Pons (tissue), 1 donor: ENCODE data around the gene DNMT1.
"Not testable (repeated sequence)": the region's sequence is repeated elsewhere in the genome, so short reads cannot be mapped to it uniquely, and the experiment has no call there.

Source experiments
- DNase-seq: peaks from one replicate; pipeline ENCODE4 v3.0.0-alpha.2; 2016; ENCODE audit warnings: low spot score

DNMT1 gene

DNA sequence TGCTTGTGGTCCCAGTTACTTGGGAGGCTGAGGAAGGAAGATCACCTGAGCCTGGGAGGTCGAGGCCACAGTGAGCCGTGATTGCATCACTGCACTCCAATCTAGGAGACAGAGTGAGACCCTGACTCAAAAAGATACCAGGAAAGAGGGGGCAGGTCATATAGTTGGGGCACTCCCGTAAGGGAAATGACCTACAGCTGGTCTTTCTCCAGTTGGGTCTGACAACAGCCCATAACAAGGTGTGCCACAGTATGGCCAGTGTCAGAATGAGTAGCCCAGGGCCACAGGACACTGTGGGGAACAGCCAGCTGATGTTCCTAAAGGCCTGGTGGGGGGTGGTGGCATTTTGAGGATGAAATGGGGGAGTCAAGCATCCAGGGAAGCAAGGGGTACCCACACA lies 10.8 kb downstream of the DNMT1 start:
- DNase-seq = no peak

DNA sequence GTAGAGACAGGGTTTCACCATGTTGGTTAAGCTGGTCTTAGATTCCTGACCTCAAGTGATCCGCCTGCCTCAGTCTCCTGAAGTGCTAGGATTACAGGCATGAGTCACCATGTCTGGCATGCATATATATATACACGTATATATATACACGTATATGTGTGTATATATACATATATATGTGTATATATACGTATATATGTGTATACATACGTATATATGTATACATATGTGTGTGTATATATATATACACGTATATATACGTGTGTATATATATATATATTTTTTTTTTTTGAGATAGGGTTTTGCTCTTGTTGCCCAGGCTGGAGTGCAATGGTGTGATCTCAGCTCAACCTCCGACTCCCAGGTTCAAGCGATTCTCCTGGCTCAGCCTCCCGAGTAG lies 11.9 kb downstream of the DNMT1 start:
- no peak for DNase-seq

DNA sequence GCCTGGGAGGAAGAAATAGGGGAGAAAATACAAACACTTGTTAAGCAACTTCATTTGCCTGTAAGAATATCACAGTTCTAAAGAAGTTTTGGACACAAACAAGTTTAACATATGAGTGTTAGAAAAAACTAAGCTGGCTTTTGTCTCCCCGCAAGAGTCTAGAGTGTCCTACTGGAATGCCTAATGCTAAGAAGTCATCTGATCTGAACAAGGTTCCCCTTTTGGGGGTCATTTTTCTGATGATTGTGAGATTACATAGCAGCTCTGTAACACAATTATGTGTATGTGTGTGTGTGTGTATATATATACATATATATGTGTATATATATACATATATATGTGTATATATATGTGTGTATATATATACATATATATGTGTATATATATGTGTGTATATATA lies 12.7 kb downstream of the DNMT1 start:
- DNase-seq = no peak

DNA sequence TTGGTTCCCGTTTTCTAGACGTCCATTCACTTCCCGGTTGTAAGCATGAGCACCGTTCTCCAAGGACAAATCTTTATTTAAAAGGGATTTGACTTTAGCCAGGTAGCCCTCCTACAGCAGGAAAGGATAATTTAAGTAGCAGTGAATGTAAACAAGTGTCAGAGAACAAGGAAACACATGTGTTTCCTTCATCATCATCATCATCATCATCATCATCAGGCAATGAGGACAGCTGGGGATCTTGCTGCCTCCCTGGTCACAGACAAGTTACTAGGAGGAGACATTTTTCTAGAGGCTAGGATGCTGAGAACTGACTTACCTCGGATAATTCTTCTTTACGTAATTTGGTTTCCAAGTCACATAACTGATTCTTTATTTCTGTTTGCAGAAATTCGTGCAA lies 14.3 kb downstream of the DNMT1 start:
- DNase-seq = no peak

DNA sequence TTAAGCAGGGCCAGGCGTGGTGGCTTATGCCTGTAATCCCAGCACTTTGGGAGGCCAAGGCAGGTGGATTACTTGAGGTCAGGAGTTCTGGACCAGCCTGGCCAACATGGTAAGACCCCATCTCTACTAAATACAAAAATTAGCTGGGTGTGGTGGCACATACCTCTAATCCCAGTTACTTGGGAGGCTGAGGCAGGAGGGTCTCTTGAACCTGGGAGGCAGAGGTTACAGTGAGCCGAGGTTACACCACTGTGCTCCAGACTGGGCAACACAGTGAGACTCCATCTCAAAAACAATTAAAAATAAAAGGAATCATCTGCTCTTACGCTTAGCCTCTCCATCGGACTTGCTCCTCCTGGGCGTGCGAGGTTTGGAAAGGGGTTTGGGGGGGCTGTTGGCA lies 14.7 kb downstream of the DNMT1 start:
- not testable (repeated sequence) for DNase-seq

DNA sequence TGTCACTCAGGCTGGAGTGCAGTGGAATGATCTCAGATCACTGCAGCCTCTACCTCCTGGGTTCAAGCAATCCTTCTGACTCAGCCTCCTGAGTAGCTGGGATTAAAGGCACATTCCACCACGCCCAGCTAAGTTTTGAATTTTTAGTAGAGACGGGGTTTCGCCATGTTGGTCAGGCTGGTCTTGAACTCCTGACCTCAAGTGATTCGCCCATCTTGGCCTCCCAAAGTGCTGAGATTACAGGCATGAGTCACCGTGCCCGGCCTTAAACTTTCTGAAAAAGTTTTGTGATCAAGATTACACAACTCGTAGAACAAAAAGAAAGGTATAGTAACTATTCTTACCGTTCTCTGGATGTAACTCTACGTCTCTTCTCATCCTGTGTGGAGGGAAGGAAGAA lies 21.2 kb downstream of the DNMT1 start:
- no peak for DNase-seq

DNA sequence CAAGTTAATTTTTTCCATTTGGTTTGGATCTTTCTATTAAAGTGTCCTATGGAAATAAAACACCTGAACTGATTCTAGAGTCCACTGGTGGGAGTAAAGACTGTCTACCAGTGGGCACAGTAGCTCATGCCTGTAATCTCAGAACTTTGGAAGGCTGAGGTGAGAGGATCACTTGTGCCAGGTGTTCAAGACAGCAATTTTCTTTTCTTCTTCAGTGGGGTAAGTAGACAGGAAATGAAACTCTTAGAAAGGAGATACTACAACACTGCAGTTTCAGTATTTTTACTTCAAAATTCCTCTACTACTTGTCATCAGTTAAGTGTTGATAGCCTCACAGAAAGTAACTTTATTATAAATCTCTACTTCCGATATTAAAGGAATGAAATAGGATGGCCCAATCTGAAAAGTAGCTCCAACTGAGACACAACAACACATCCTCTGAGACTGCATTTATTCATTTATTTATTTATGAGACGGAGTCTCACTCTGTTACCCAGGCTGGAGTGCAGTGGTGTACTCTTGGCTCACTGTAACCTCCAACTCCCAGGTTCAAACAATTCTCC lies 26.3 kb downstream of the DNMT1 start:
- DNase-seq = no peak

DNA sequence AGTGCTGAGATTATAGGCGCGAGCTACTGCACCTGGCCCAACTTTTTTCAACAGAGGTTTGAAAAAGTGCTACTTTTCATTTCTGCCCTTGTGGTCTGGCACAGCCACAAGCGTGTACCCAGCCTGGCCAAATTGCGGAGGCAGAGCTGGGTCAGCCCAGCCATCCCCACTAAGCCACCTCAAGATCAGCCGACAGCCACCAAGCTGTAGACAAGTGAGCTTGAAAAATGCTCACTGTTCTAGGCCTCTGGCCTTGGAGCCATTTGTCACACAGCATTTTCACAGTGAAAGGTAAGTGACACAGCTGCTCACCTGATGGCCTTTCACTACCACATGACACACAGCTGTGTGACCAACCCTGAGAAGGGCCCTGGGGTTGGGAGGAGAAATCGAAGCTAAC lies 27.3 kb downstream of the DNMT1 start:
- no peak for DNase-seq

DNA sequence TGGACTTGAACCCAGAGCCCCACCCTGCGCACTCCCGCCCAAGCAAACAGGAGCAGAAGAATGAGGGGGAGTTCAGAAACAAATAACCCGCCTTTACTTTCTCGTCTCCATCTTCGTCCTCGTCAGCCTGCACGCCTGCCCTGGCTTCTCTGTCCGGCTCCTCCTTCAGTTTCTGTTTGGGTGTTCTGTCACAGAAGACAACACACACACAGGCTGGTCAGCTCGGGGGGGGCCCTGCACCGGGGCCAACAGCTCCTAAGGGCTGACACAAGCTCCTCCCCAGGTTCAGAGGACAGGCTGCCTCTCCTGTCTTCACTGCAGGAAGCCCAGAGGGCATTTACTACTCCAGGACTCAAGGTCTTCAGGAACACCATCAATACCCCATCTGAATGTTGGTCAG lies 28.3 kb downstream of the DNMT1 start:
- DNase-seq = not testable (repeated sequence)

DNA sequence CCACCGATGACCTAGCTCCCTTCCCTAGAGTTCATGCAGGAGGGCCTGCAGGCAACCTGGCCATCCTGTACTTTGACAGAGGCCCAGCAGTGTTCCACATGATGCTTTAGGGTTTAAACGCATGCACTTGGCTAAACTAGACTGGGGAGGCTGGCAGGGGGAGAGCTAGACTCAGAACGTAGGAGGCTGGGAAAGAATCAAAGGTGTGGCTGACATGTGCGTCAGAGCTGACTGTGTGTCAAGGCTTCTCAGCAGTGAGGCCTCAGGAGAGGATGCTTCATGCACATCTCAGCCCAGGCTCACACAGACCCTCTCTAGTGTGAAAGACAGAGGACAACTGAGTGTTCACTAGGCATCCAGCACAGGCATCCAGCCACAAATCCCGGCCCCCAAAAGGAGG lies 28.7 kb downstream of the DNMT1 start:
- DNase-seq = no peak

DNA sequence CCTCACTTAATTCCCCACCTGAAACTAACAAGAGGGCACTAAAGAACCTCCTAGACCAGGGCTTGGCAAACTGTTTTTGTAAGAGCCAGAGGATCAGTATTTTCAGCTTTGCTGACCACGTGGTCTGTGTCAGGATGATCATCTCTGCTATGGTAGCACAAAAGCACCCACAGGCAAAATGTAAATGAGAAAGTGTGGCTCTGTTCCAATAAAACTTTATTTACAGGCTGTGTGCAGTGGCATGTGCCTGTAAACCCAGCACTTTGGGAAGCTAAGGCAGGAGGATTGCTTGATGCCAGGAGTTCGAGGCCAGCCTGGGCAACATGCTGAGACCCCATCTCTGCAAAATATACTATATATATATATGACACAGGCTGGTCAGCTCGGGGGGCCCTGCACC lies 31.2 kb downstream of the DNMT1 start:
- no peak for DNase-seq

DNA sequence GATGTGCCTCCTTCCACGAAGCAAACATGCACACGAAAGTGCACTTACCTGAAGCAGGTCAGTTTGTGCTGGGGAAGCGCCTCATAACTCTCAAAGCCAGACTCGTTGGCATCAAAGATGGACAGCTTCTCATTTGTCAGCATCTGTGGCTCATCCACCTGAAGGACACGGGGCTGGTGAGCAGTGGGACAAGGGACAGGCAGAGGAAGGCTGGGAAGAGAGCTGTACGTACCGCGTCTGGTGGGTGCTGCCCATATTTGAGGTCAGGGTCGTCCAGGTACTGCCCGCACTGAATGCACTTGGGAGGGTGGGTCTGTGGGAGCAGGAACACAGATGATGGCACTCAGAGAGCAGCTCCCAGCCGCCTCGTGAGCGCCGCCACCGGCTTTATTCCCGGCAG lies 35.1 kb downstream of the DNMT1 start:
- DNase-seq = no peak

DNA sequence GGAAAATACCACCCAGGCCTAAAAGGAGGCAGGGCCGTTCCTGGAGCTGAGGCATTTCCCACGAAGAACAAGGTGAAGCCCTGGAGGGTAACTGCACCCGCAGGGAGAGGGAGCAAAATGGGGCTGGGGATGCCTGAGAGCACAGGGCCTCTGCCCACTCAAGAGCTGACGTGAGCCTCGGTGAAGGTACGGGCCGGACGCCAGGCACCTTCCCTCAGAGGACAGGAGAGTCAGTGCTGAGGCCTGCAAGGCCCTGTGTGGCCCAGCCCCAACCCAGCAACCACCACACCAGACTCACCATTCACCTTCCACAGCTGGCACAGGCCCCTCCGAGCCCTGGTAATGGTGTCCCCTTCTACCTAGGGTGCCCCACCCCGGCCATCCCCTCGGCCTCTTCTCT lies 36.3 kb downstream of the DNMT1 start:
- DNase-seq = no peak

DNA sequence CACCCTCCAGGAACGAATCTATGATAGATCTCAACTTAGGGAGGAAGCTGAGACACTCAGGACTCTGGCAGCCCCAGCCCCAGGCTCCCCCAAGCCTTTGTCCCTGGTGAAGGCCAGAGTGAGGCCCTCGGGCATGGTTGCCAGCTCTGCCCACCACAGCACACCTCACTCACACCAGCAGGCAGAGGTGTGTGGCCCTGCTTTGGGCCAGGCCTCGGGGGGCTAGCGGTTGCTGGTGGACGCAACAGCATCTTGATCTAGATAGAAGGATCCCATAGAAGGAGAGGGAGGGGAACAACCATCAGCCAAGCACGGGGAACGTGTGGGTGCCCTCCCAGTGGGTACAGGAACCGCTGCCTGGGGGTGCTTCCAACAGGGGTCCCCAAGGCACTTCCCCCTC lies 36.7 kb downstream of the DNMT1 start:
- DNase-seq = no peak

DNA sequence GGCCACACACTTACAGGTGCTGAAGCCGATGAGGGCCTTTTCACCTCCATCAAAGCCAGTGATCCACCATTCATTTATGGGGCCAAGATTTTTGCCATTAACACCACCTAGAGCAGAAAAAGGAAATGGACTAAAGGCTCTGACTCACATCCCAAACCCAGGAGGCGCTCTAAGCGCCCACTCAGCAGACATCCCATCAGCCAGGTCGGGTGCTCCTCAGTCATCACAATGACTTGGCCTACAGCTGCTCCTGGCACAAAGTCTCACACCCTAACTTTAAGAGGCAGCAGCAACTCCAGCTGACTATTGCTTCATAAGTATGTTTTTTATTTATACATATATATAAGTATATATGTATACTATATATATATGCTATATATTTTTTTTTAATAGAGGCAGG lies 38.9 kb downstream of the DNMT1 start:
- no peak for DNase-seq

DNA sequence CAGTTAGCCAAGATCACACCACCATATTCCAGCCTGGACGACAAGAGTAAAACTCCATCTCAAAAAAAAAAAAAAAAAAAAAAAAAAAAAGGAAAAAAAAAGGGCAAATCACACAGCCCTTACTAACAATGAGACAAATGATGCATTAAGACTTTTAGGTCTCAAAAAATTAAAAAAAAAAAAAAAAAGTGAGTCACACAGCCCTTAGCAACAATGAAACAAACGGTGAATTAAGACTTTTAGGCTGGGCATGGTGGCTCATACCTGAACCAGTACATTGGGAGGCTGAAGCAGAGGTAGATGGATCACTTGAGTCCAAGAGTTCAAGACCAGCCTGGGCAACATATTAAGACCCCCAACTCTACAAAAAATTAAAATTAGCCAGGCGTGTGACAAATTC lies 42.7 kb downstream of the DNMT1 start:
- DNase-seq = no peak

DNA sequence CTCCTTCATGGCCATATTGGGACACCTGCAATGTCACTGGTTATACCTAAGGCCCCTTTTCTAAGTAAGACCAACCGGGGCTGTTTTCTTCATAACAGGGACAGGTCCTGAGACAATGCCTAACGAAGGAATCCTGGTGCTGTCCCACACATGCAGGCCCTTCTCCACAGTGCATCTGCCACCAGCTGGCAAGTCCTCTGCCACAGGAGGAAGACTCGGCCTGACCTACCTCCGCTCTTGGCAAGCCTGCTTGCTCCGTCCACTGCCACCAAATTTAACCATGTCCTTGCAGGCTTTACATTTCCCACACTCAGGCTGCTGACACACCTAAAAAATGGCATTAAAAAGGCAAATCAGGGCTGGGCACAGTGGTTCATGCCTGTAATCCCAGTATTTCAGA lies 43.2 kb downstream of the DNMT1 start:
- no peak for DNase-seq

DNA sequence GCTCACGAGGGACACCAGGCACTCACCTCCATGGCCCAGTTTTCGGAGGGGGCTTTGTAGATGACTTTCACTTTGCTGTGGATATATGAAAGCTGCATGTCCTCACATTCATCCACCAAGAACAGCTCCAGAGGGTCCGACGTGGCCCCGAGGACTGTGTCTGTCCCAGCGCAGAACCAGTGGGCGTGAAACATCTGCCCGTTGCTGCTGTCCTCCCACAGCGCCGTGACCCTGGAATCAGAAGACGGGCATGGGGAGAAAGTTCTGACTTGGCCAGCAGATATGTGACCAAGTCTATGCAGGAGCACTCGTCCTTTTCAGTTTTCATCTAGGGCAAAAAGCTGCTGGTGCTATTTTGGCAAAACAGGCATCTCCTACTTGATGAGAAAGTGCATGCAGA lies 45.3 kb downstream of the DNMT1 start:
- no peak for DNase-seq

DNA sequence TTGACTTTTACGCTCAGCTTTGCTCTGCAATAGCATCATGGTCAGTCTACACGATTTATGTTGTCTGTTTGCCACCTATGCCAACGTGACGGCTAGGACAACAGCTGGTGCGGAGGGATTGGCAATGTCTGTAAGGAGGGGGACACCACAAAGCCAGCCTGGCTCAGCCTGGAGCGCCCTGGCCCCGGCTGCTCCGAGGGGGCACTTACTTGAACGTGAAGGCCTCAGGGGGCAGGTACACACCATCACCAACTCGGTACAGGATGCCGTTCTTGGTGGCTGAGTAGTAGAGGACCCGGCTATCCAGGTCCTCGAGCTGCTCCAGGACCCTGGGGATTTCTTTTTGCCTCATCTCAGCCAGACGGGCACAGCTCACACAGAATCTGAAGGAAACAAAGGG lies 48.6 kb downstream of the DNMT1 start:
- no peak for DNase-seq

DNA sequence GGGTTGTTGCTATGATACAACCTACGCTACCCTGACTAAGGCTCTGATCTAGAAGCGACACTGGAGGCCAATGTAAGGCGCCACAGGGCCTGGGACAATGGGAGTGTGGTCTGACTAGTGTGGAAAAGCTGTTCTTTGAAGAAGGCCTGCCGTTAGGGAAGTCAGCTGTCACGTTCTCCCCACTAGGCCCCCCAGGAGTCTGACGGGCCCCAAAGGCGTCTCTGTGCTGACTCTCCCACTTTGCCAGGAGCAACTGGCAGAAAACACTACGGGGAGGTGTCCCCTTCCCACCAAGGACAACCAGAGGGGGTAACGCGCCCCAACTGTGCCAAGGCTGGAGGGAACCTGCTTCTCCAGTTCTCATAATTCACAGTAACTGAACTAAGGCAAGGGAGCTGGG lies 49.7 kb downstream of the DNMT1 start:
- DNase-seq = no peak

DNA sequence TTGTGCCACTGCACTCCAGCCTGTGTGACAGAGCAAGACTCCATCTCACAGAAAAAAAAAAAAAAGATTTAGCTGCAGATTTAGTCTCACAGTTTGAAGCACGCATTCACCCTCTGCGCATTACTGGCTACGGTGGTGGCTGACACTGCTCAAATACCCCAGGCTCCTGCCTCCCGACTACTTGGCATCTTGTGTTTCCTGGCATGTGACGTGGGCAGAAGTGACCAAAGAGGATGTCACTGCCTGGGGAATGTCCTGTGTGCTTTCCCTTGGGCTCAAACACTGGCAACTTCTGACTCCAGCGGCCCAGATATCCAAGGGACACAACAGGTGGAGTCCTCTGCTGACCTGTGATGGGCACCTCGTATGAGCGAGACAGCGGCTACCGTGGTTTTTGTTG lies 50.4 kb downstream of the DNMT1 start:
- DNase-seq = no peak

DNA sequence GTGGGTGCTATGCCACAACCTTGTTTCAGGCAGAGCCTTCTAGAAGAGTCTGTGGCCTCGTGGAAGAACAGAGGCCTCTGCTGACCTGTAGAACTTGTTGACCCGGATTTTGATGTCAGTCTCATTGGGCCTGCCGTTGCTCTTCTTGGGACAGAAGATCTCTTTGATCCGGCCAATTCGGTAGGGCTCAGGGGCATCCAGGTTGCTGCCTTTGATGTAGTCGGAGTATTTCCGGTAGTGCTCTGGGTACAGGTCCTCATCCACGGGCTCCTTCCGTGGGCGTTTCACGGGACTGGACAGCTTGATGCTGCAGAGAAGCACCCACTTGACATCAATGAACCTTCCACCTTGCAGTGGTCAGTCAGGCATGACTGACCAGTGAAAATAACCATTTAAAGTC lies 51.1 kb downstream of the DNMT1 start:
- no peak for DNase-seq

DNA sequence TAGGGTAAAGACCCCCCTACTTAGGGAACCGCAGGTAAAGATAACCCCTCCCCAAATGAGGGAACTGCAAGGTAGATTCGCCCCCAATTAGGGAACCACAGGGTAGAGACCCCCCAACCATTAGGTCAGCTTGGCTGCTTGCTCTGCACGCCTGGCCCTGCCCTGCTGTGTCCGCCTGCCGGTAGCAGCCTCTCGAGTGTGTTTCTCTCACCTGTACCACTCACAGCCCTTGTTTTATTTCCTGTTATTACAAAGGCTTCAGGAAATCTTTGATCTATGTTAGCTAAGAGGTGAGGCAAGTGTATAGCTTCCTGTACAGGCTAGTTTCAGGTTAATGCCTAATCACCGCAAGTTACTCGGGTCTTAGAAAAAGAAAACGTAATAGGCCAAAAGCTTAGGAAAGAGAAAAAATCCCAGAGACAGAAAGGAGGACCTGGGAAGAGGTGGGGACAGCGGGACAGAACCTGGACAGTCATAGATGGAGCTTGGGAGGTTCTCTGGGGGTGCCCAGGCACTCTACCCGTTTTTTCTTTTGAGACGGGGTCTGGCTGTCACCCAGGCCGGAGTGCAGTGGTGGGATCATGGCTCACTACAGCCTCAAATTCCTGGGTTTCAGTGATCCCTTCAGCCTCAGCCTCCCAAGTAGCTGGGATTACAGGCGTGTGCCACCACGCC lies 51.9 kb downstream of the DNMT1 start:
- no peak for DNase-seq

DNA sequence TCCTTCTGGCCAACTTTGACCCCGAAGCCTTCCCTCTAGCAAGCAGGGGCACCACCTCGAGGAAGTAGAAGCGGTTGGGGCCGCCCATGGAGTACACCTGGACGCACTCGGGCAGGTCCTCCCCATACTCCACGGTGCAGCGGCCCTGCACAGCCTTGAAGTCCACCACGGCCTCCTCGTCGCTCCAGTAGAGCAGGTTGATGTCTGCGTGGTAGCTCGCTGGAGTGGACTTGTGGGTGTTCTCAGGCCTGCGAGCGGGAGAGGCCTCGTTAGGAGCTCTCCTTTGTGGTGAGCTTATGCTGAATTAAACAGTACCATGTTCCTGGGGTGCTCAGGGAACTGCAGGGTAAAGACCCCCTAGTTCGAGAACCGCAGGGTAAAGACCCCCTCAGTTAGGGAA lies 52.8 kb downstream of the DNMT1 start:
- DNase-seq = no peak

DNA sequence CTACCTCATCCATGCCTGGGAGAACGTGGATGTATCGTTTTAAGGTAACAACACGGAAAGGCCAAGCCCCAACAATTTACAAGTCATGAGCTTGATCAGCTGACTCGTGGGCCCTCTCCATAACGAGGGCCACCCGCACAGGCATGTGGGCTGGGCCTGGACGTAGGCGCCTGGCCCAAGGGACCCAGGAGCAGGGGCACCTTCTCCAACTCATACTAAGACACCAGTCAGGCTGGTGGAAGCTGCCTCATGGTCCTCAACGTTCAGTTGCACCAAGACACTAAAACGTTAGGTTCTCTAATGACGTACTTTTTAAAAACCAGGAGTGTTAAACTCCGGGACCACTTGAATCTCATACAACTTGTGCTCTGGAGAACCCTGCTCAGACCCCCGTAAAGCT lies 53.3 kb downstream of the DNMT1 start:
- no peak for DNase-seq
